CD4-positive, alpha-beta T cell (primary cell): ENCODE measurements around the gene USP47. TPM values are rescaled to one million over a fixed set of nuclear protein-coding genes. Genes with fewer than 3 reads are reported as not detected.

Experiments used
- ATAC-seq: fragments of 200-7000 bp; cut with Tn5 transposase; one replicate; pipeline ENCODE4 v1.10.0; 2022; ENCODE audit warnings: mild to moderate bottlenecking; ENCODE audit not compliant: poor library complexity
- CTCF ChIA-PET: fragments of 350-600 bp; sonication (Branson Sonifier 250); formaldehyde crosslinking; loops from one replicate; lab custom pipeline; 2021; ENCODE audit warnings: antibody characterized with exemption, inconsistent platforms; lab: Charles Lee
- POLR2A ChIA-PET: fragments of 350-600 bp; sonication (Branson Sonifier 250); formaldehyde crosslinking; loops from one replicate; lab custom pipeline; 2021; ENCODE audit warnings: antibody characterized with exemption, inconsistent platforms; lab: Charles Lee
- DNase-seq, 14 experiments: peaks; one replicate each; pipeline ENCODE4 v3.0.0-alpha.2; 2013 to 2020; ENCODE audit warnings: mixed read lengths in 2 of 14
- H3K27ac ChIP-seq, 2 donors: one replicate each; pipeline versions ENCODE4 v1.5.1 to v1.7.0; 2013; ENCODE audit warnings: low read length in 2 of 2, low read depth in 1 of 2, mild to moderate bottlenecking in 1 of 2
- H3K27me3 ChIP-seq, 2 experiments: 1 replicate in 1 of 2; 2 replicates in 1 of 2; pipeline versions ENCODE4 v1.6.1 to v1.7.0; 2013; ENCODE audit warnings: low read length in 2 of 2, control low read depth in 1 of 2, mild to moderate bottlenecking in 1 of 2, moderate library complexity in 1 of 2; ENCODE audit not compliant: insufficient read depth in 2 of 2, control insufficient read depth in 1 of 2
- H3K36me3 ChIP-seq: one replicate; pipeline ENCODE4 v1.6.1; 2013; ENCODE audit warnings: low read length, control low read depth; ENCODE audit not compliant: insufficient read depth
- H3K4me1 ChIP-seq: one replicate; pipeline ENCODE4 v1.6.1; 2013; ENCODE audit warnings: low read length, control low read depth; ENCODE audit not compliant: insufficient read depth
- H3K4me3 ChIP-seq: one replicate; pipeline ENCODE4 v1.5.1; 2013; ENCODE audit warnings: mild to moderate bottlenecking, low read length, moderate library complexity
- H3K9me3 ChIP-seq, 2 experiments: 1 replicate in 1 of 2; 2 replicates in 1 of 2; pipeline versions ENCODE4 v1.6.1 to v1.7.0; 2013; ENCODE audit warnings: low read length in 2 of 2, mild to moderate bottlenecking in 2 of 2, control low read depth in 1 of 2, moderate library complexity in 1 of 2; ENCODE audit not compliant: control insufficient read depth in 1 of 2, insufficient read depth in 1 of 2
- H3K27ac Mint-ChIP-seq: one replicate; pipeline ENCODE4 v1.8.0; 2020; ENCODE audit warnings: mixed read lengths
- H3K27me3 Mint-ChIP-seq: one replicate; pipeline ENCODE4 v1.8.0; 2021; ENCODE audit warnings: mixed read lengths
- H3K36me3 Mint-ChIP-seq: one replicate; pipeline ENCODE4 v1.8.0; 2021; ENCODE audit warnings: low read depth, mixed read lengths
- H3K4me1 Mint-ChIP-seq: one replicate; pipeline ENCODE4 v1.8.0; 2021; ENCODE audit warnings: low read depth, mixed read lengths
- H3K4me3 Mint-ChIP-seq: one replicate; pipeline ENCODE4 v1.8.0; 2020; ENCODE audit warnings: mild to moderate bottlenecking, mixed read lengths
- H3K9me3 Mint-ChIP-seq: one replicate; pipeline ENCODE4 v1.8.0; 2020; ENCODE audit warnings: mixed read lengths
- CTCF ChIP-seq: fragments of 200-600 bp; IDR thresholded peaks from one replicate; pipeline ENCODE4 v1.8.0; 2022; ENCODE audit warnings: antibody characterized with exemption, mild to moderate bottlenecking
- intact Hi-C, 2 experiments: fragments of 100-400 bp; cut with DNase I in 1 of 2; cut with micrococcal nuclease in 1 of 2; formaldehyde crosslinking; loops; one replicate each; pipeline versions ENCODE4 v1.15.1 to v1.9.0; 2023 to 2025; cut with DNase I, micrococcal nuclease
- total RNA-seq, 174 experiments: library from RNA in 2 of 174; stranded (reverse) in 2 of 174; gene quantifications; one replicate each; pipeline ENCODE4 v1.2.3 and lab custom pipeline; 2021 to 2026

Gene USP47
- total RNA-seq, 2 experiments from 2014 or later = 97.0 to 100 TPM

GRCh38 chr11:11821899-11822298 is 19.9 kb upstream of the USP47 start:
- H3K27ac Mint-ChIP-seq = no peak overlapping the region
- intact Hi-C loops = no loop called here
- no peak for TF ChIP-seq CTCF
- no peak overlapping the region for H3K4me3 Mint-ChIP-seq
- H3K36me3 Mint-ChIP-seq = no peaks in the 10 kb centered on the region
- H3K9me3 Mint-ChIP-seq = no peaks in the 10 kb centered on the region
- peaks cover 0 to 2% of the 10 kb centered on the region in 2 experiments for H3K27me3 ChIP-seq
- H3K4me3 ChIP-seq = no peak overlapping the region
- ATAC-seq (no peak), DNase-seq (no peak)
- ChIA-PET POLR2A (no interaction called here), CTCF (no interaction called here)
- no peak overlapping the region for H3K27ac ChIP-seq
- H3K27me3 Mint-ChIP-seq = no peaks in the 10 kb centered on the region
- no peaks in the 10 kb centered on the region for H3K4me1 Mint-ChIP-seq
- H3K4me1 ChIP-seq = no peaks in the 10 kb centered on the region
- H3K36me3 ChIP-seq = no peaks in the 10 kb centered on the region
- peaks cover 0 to 3% of the 10 kb centered on the region in 2 experiments for H3K9me3 ChIP-seq

- ChIA-PET CTCF (no interaction called here), POLR2A (no interaction called here)
- no peak for DNase-seq
- H3K9me3 Mint-ChIP-seq = no peaks in the 10 kb centered on the region
- TF ChIP-seq CTCF = no peak
- H3K27me3 Mint-ChIP-seq = no peaks in the 10 kb centered on the region
- H3K4me1 Mint-ChIP-seq = no peaks in the 10 kb centered on the region
- H3K36me3 Mint-ChIP-seq = no peaks in the 10 kb centered on the region
- H3K4me1 ChIP-seq = no peaks in the 10 kb centered on the region
- intact Hi-C loops = no loop called here
- H3K4me3 Mint-ChIP-seq = no peak overlapping the region
- H3K9me3 ChIP-seq = peaks cover 0 to 3% of the 10 kb centered on the region in 2 experiments
- no peak overlapping the region for H3K4me3 ChIP-seq
- H3K27me3 ChIP-seq = peaks cover 0 to 2% of the 10 kb centered on the region in 2 experiments
- H3K27ac Mint-ChIP-seq = no peak overlapping the region
- H3K27ac ChIP-seq = no peak overlapping the region
- ATAC-seq = no peak
- H3K36me3 ChIP-seq = no peaks in the 10 kb centered on the region
These were observed 18.8 kb upstream of the USP47 start for GRCh38 chr11:11822946-11823345.

GRCh38 chr11:11826260-11826659 is 15.5 kb upstream of the USP47 start:
- intact Hi-C loops = no loop called here
- Histone ChIP-seq H3K9me3 (peaks cover 0 to 3% of the 10 kb centered on the region in 2 experiments), H3K27me3 (peaks cover 0 to 2% of the 10 kb centered on the region in 2 experiments), H3K36me3 (no peaks in the 10 kb centered on the region), H3K27ac (no peak overlapping the region), H3K4me1 (no peaks in the 10 kb centered on the region), H3K4me3 (no peak overlapping the region)
- Mint-ChIP-seq H3K4me1 (no peaks in the 10 kb centered on the region), H3K4me3 (no peak overlapping the region), H3K36me3 (no peaks in the 10 kb centered on the region), H3K9me3 (no peaks in the 10 kb centered on the region), H3K27ac (no peak overlapping the region), H3K27me3 (no peaks in the 10 kb centered on the region)
- TF ChIP-seq CTCF = no peak
- ChIA-PET CTCF (interaction anchor here (1.0 kb wide), 1 partner anchor 27 kb away, joined by 3 read pairs; no protein-coding TSS in a partner anchor), POLR2A (no interaction called here)
- ATAC-seq (no peak), DNase-seq (no peak)
